Right cardiac atrium (tissue), 5 donors: ENCODE data around the gene CHKA. TPM values are rescaled to one million over a fixed set of nuclear protein-coding genes. Genes with fewer than 3 reads are reported as not detected.

Experiments used
- ATAC-seq, 2 donors: fragments of 200-7000 bp; cut with Tn5 transposase; one replicate each; pipeline versions ENCODE4 v1.8.0 to v1.9.1; 2020; ENCODE audit warnings: moderate library complexity in 2 of 2, mild to moderate bottlenecking in 1 of 2
- DNase-seq, 3 donors: peaks; one replicate each; pipeline ENCODE4 v3.0.0-alpha.2; 2020
- H3K27ac ChIP-seq: one replicate; pipeline ENCODE4 v1.5.1; 2013; ENCODE audit warnings: mild to moderate bottlenecking, low read length, control low read depth, moderate library complexity
- H3K27me3 ChIP-seq: one replicate; pipeline ENCODE4 v1.6.1; 2013; ENCODE audit not compliant: control insufficient read depth, insufficient read depth
- H3K4me1 ChIP-seq: one replicate; pipeline ENCODE4 v1.6.1; 2013; ENCODE audit warnings: low read length; ENCODE audit not compliant: control insufficient read depth, insufficient read depth
- H3K4me3 ChIP-seq: one replicate; pipeline ENCODE4 v1.5.1; 2013; ENCODE audit warnings: low read length, control low read depth
- H3K9me3 ChIP-seq: one replicate; pipeline ENCODE4 v1.6.1; 2013; ENCODE audit warnings: low read length; ENCODE audit not compliant: control insufficient read depth
- WGBS: extraction: QIAGEN DNeasy Blood & Tissue Kit; methylation state at CpG from one replicate; pipeline ENCODE4 v1.1.7; 2013; 5-methylcytosine and 5-hydroxymethylcytosine counted together
- intact Hi-C, 4 donors: fragments of 100-400 bp; cut with DNase I; formaldehyde crosslinking; loops; one replicate each; pipeline versions ENCODE4 v1.11.0 to v1.14.0; 2022 to 2023
- long read RNA-seq, 4 donors: library from polyadenylated mRNA; unstranded; transcript quantifications; one replicate each; pipeline ENCODE4 v2.0.0, GENCODE V29; 2020 to 2021
- polyA plus RNA-seq: library from polyadenylated mRNA; stranded (reverse); fragments of 200-250 nt; gene quantifications from one replicate; pipeline ENCODE4 v1.2.3, GENCODE V29; 2013
- total RNA-seq, 4 donors: library from RNA; stranded (reverse); fragmentation: NEBNext Ultra II Directional; extraction: Animal tissue kit (Norgen Biotek cat#: 25700); gene quantifications; one replicate each; pipeline ENCODE4 v1.2.1, GENCODE V29; 2021
- donor health status: healthy with polysubstance abuse.
- donor health status: DM: no; HTN: yes; CAD: no.
- donor health status: DM: no; HTN: no; CAD: no.
- donor health status: DM: no; HTN: yes; CAD: no; lungs with severe emphysema.
- donor health status: DM: yes; HTN: yes; CAD: no.

Gene CHKA
- total RNA-seq = 10 to 100 TPM in 2 of 4 donors, 1 to 10 TPM in 2; 8.7 to 11.1 (median 9.7) TPM
- polyA plus RNA-seq = 10.9 TPM
- long read RNA-seq, donor 1, transcript CHKA-201 (12 exons, 2,530 nt) = major isoform, 7 of 10 reads
- long read RNA-seq, donor 1, partial matches to known transcripts = 0 of 10 reads
- long read RNA-seq, donor 1, other reads (novel, unspliced or antisense) = 3 of 10 reads
- long read RNA-seq, donor 2, partial matches to known transcripts = 0 of 5 reads
- long read RNA-seq, donor 2, other reads (novel, unspliced or antisense) = 2 of 5 reads
- long read RNA-seq, donor 3, partial matches to known transcripts = 0 of 5 reads
- long read RNA-seq, donor 3, other reads (novel, unspliced or antisense) = 5 of 5 reads
- long read RNA-seq, donor 4, partial matches to known transcripts = 0 of 3 reads
- long read RNA-seq, donor 4, other reads (novel, unspliced or antisense) = 1 of 3 reads

DNA sequence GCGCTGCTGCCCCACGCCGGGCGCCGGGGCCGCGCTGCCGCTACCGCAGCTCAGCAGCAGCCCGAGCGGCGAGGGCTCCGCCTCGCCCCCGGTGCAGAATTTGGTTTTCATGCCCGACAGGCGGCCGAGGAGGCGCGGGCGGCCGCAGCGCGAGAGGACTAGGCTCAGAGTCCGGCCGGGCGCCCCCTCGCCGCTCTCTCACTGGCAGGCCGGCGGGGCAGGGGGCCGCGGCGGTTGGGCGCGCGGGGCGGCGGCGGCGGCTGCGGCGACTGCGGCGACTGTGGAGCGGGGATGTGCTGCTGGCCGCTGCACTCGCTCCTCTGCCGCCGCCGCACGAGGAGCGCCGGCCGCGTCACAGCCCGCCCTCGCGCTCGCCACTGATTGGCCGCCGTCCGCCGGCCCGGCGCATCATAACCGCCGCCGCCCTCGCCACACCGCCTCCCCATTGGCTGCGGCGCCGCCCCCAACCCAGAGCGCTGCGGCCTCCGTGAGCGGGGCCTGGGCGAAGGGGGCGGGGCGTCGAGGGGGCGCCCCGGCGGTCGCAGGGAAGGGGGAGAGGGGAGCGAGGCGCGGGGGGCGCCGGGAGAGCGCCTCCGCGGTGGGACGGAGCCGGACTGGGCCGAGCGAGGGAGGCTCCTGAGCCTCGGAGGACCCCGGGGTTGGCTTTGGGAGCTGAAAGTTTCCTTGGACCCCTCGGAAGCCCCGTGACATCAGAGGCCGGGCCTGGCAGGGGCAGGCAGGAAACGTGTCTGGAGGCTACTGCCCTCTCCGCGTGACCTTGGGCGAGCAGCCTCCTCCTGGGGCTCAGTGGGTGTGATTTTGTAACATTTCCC is at the start of gene CHKA:
Gene CHKA (minus strand): TSS at position 322 of the 833 bp plus-strand sequence. CDS start 211 bp downstream, at position 111.
- Histone ChIP-seq H3K9me3 (no peaks in the 10 kb centered on the region), H3K27ac (peak within 1 kb of the TSS; percentile 89), H3K4me3 (peak within 1 kb of the TSS; percentile 78), H3K27me3 (no peaks in the 10 kb centered on the region), H3K4me1 (peaks cover 4% of the 10 kb centered on the region)
- DNase-seq = peak; percentile 94 to 98 (median 98)
- intact Hi-C loops = no loop called here
- under 1% methylated on average over 106 of the region's 107 CpGs for WGBS
- peak; percentile 97 for ATAC-seq

DNA sequence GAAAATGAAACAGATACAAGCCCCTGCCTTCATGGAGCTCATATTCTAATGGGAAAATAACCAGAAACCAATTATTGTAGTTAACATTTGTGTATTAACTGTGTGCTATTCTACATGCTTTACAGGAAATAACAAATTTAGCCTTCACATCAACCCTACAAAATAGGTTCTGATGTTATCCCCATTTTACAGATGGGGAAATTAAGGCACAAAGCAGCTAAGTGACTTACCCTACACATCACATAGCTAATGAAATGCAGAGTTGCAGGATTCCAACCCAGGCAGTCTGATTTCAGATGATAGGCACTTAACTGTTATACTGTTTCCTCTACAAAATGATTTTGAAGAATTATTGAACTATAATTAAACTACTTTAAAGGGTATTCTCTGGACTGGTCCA is 48.3 kb upstream of the CHKA start:
- Histone ChIP-seq H3K9me3 (no peaks in the 10 kb centered on the region), H3K4me3 (no peak overlapping the region), H3K27ac (no peak overlapping the region), H3K4me1 (no peaks in the 10 kb centered on the region), H3K27me3 (no peaks in the 10 kb centered on the region)
- intact Hi-C loops = no loop called here
- DNase-seq = no peak
- no peak for ATAC-seq

DNA sequence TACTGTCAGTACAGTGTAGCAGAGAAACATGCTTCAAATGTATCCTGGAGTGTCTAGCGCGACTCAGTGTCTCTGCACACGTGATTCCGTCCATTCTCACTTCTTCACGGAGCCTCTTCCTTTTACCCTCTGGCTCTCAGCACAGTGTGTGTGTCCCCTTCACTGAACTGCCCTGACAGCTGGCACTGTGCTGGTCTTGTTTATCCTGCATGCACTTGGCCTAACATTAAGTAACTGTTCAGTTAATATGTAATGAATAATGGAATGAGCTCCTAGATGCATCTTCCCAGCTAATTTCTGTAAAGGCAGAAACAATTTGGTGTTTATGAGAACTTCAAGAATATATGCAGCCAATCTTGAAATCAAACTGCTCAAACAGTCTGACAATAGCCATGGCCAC is 47.5 kb upstream of the CHKA start:
- no peak for DNase-seq
- Histone ChIP-seq H3K4me3 (no peak overlapping the region), H3K4me1 (no peaks in the 10 kb centered on the region), H3K9me3 (no peaks in the 10 kb centered on the region), H3K27me3 (no peaks in the 10 kb centered on the region), H3K27ac (no peak overlapping the region)
- intact Hi-C loops = no loop called here
- ATAC-seq = no peak
- WGBS = 97% methylated on average over 5 of the region's 5 CpGs

DNA sequence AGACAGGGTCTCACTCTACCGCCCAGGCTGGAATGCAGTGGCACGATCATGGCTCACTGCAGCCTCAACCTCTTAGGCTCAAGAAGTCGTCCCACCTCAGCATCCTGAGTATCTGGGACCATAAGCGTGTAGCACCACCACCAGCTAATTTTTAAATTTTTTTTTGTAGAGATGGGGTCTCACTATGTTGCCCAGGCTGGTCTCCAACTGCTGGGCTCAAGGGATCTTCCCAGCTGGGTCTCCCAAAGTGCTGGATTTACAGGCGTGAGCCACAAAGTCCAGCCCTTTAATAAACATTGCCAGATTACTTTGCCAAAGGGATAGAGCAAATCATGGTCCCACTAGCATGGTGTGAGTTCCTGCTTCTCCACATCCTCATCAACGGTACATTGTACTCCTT is 46.3 kb upstream of the CHKA start:
- WGBS = 93% methylated on average over 6 of the region's 6 CpGs
- no peaks in the 10 kb centered on the region for H3K9me3 ChIP-seq
- no peak overlapping the region for H3K27ac ChIP-seq
- no peaks in the 10 kb centered on the region for H3K27me3 ChIP-seq
- ATAC-seq (no peak), DNase-seq (no peak)
- no peak overlapping the region for H3K4me3 ChIP-seq
- H3K4me1 ChIP-seq = no peaks in the 10 kb centered on the region
- intact Hi-C loops = no loop called here

DNA sequence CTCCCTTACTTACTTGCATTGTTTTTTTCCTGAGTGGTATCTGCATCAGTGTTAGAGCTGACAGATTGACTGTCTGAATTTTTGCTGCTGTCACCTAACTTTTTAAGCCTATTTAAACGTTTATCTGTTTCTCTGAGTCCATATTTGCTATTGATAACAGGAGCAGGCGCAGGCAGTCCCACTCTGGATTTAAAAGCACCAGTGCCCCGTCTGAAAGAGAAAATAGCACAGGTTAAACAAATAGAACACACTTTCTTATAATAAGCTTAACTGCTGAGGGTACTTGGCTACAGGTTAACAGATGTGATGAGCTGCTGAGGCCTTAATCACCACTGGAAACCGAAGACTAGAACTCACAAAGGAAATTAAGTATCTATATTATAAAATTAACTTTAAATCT is 45.8 kb upstream of the CHKA start:
- no peaks in the 10 kb centered on the region for H3K9me3 ChIP-seq
- H3K27me3 ChIP-seq = no peaks in the 10 kb centered on the region
- no peak for DNase-seq
- H3K27ac ChIP-seq = no peak overlapping the region
- no peak for ATAC-seq
- H3K4me1 ChIP-seq = no peaks in the 10 kb centered on the region
- WGBS = 62% methylated on average over 4 of the region's 4 CpGs
- no peak overlapping the region for H3K4me3 ChIP-seq
- intact Hi-C loops = no loop called here

DNA sequence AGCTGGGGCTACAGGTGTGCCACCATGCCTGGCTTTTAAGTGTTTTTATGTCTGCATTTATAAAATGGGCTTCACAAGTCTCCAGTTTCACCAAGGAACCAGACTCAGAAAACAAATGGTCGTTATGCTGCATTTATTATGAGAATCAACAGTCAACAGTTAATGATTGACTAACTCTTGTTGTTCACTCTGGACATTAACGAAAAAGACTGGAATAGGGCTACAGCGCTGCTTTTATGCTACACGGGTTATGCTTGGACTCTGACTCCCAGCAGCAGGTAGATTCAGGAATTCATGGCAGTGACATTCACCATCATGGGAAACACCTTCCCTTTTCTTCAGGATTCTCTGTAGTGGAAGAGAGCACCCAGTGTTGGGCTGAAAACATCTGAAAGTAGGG is 44.4 kb upstream of the CHKA start:
- Histone ChIP-seq H3K4me1 (no peaks in the 10 kb centered on the region), H3K27ac (no peak overlapping the region), H3K9me3 (no peaks in the 10 kb centered on the region), H3K4me3 (no peak overlapping the region), H3K27me3 (no peaks in the 10 kb centered on the region)
- 87% methylated on average over 4 of the region's 4 CpGs for WGBS
- ATAC-seq (no peak), DNase-seq (no peak)
- intact Hi-C loops = no loop called here

DNA sequence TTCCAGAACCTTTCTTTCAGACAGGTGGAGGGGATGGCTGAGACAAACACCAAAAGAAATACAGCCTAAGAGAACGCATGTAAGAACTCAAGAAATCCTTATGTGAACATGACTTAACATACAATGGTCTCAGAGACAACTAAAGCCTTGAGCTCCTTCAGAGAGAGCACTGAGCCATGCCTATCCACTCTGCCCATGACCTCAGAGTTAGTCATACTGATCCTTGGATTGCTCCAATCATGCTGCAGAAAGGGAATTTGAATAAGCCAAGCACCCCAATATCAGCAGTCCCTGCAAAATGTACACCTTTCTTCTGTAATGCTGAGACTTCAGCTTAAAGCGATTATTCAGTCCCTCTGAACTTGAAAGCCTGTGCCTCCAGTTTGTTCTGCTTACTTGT is 43.2 kb upstream of the CHKA start:
- Histone ChIP-seq H3K4me3 (no peak overlapping the region), H3K27ac (no peak overlapping the region), H3K9me3 (no peaks in the 10 kb centered on the region), H3K4me1 (no peaks in the 10 kb centered on the region), H3K27me3 (no peaks in the 10 kb centered on the region)
- ATAC-seq (no peak), DNase-seq (no peak)
- 93% methylated on average over 2 of the region's 2 CpGs for WGBS
- intact Hi-C loops = no loop called here

DNA sequence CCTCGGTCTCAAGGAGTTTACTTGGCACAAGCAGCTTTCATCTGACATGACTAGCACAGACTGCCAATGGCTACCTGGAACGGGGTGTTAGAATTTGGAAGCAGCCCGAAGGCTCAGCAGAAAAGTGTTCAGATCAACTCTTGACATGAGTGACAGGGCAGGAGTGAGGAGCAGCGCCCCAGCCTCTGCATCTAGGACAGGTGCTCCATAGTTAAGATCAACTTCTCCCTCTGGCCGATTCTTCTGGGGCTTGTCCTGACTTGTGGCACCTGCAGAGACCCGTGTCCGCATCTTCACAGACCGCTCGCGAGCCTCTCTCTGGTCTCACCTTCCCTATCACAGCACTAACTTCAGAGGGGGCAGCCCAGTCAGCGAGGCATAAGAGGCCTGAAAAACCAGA is 42.5 kb upstream of the CHKA start:
- H3K4me3 ChIP-seq = no peak overlapping the region
- H3K27ac ChIP-seq = no peak overlapping the region
- no peaks in the 10 kb centered on the region for H3K4me1 ChIP-seq
- H3K27me3 ChIP-seq = no peaks in the 10 kb centered on the region
- ATAC-seq (no peak), DNase-seq (no peak)
- intact Hi-C loops = no loop called here
- WGBS = 93% methylated on average over 11 of the region's 11 CpGs
- H3K9me3 ChIP-seq = no peaks in the 10 kb centered on the region

DNA sequence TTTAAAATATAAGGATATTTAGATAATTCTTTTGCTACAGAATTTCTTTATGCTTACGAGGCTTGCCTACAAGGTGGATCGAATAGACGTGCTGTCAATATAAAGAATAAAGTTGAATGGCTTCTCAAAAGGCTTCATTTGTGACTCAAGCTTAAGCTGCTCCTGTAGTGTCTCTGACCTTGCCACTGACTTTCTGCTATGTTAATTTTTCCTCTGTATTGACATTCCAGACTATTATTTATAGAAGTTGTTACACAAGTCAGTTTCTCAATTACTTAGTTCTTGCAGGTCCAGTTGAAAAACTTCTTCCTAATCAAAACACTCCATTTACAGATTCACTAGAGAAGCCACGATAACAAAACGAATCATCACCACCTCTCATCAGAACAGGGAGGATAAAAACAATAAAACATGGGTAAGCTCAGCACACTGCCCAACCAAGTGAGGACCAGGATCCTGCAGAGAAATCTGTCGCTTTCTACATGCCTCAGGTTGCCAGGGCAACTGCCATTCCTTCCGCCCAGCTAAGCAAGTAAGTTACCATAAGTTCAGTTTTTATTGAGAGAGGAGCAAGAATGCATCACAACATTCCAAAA is 39.0 kb upstream of the CHKA start:
- intact Hi-C loops = no loop called here
- H3K27me3 ChIP-seq = no peaks in the 10 kb centered on the region
- ATAC-seq (no peak), DNase-seq (no peak)
- H3K4me1 ChIP-seq = no peaks in the 10 kb centered on the region
- no peak overlapping the region for H3K4me3 ChIP-seq
- WGBS = 82% methylated on average over 7 of the region's 7 CpGs
- no peak overlapping the region for H3K27ac ChIP-seq
- no peaks in the 10 kb centered on the region for H3K9me3 ChIP-seq

DNA sequence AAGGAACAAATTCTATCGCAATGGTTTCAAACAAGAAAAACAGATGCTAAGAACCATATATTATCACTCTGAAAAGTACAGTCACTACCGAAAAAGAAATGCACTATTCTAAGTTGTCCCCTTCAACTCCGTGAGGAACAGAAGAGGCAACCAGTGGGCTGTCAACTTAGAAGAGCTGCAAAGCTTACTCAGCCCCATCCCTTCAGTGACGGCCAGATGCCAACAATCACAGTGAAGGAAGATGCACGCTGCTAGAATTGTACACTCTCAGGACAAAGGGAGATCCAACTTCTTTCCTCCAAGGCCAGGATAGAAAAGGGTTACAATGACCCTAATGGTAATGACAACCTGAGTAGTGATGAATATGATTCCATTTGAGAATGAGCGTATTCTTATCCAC is 38.5 kb upstream of the CHKA start:
- ATAC-seq (no peak), DNase-seq (no peak)
- Histone ChIP-seq H3K27ac (no peak overlapping the region), H3K4me1 (no peaks in the 10 kb centered on the region), H3K9me3 (no peaks in the 10 kb centered on the region), H3K27me3 (no peaks in the 10 kb centered on the region), H3K4me3 (no peak overlapping the region)
- intact Hi-C loops = no loop called here
- 81% methylated on average over 6 of the region's 6 CpGs for WGBS

DNA sequence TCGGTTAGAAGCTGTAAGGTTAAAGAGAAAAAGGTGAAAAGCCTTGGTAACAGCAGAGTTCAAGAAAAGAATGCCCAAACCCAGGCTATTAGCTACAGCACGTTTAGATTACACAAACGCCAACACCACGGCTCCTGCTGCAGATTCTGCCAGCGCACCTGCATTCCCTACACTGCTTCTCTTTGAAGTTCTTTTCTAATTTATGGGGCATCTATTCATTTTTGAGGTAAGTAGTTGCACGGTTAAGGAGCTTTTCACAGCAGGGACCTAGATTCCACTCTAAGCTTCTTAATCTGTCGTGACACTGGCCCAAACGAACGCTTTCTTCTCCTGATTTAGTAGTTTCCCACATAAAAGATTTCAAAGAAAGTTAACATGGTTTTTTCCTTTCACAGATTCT is 38.0 kb upstream of the CHKA start:
- WGBS = 92% methylated on average over 9 of the region's 9 CpGs
- no peaks in the 10 kb centered on the region for H3K27me3 ChIP-seq
- H3K4me3 ChIP-seq = no peak overlapping the region
- H3K4me1 ChIP-seq = no peaks in the 10 kb centered on the region
- no peaks in the 10 kb centered on the region for H3K9me3 ChIP-seq
- intact Hi-C loops = no loop called here
- no peak overlapping the region for H3K27ac ChIP-seq
- DNase-seq (no peak), ATAC-seq (no peak)
